Esophagus (tissue), 2 donors: ENCODE results near the gene IGF2. TPM values are rescaled to one million over a fixed set of nuclear protein-coding genes. Genes with fewer than 3 reads are reported as not detected.

Source experiments
- H3K27ac ChIP-seq, 2 donors: one replicate each; pipeline ENCODE4 v1.5.1; 2013; ENCODE audit warnings: low read depth in 2 of 2, mild to moderate bottlenecking in 2 of 2, inconsistent platforms in 1 of 2, low read length in 1 of 2, moderate library complexity in 1 of 2
- H3K27me3 ChIP-seq, 2 donors: one replicate each; pipeline ENCODE4 v1.6.1; 2013; ENCODE audit warnings: low read length in 2 of 2, control low read depth in 1 of 2, mild to moderate bottlenecking in 1 of 2; ENCODE audit not compliant: insufficient read depth in 2 of 2, control insufficient read depth in 1 of 2
- H3K36me3 ChIP-seq, 2 donors: one replicate each; pipeline ENCODE4 v1.6.1; 2013; ENCODE audit warnings: low read length in 1 of 2; ENCODE audit not compliant: control insufficient read depth in 2 of 2, insufficient read depth in 2 of 2
- H3K4me1 ChIP-seq, 2 donors: one replicate each; pipeline ENCODE4 v1.6.1; 2013; ENCODE audit warnings: low read length in 1 of 2; ENCODE audit not compliant: control insufficient read depth in 2 of 2, insufficient read depth in 2 of 2
- H3K4me3 ChIP-seq, 2 donors: one replicate each; pipeline ENCODE4 v1.5.1; 2013; ENCODE audit warnings: low read length in 2 of 2, mild to moderate bottlenecking in 2 of 2, low read depth in 1 of 2, moderate library complexity in 1 of 2
- H3K9me3 ChIP-seq, 2 donors: one replicate each; pipeline ENCODE4 v1.6.1; 2013; ENCODE audit warnings: mild to moderate bottlenecking in 2 of 2, low read depth in 1 of 2, low read length in 1 of 2, moderate library complexity in 1 of 2; ENCODE audit not compliant: control insufficient read depth in 2 of 2, insufficient read depth in 1 of 2
- WGBS, 2 donors: extraction: QIAGEN DNeasy Blood & Tissue Kit; methylation state at CpG; one replicate each; pipeline ENCODE4 v1.1.7; 2013; 5-methylcytosine and 5-hydroxymethylcytosine counted together
- polyA plus RNA-seq, 2 donors: library from polyadenylated mRNA; stranded (reverse); fragments of 200-250 nt; gene quantifications; one replicate each; pipeline ENCODE4 v1.2.3, GENCODE V29; 2013
- donor health status: healthy with polysubstance abuse.
- donor health status: Bipolar disorder and iron deficiency.

IGF2 gene
- polyA plus RNA-seq, 2 donors: 2.4 to 3.2 TPM

- no peak overlapping the region for H3K4me3 ChIP-seq
- no peaks in the 10 kb centered on the region for H3K36me3 ChIP-seq
- peaks cover 11 to 17% of the 10 kb centered on the region in 2 donors for H3K27me3 ChIP-seq
- WGBS, 2 donors: 32 to 44% methylated on average over 11 of the region's 11 CpGs
- H3K27ac ChIP-seq: no peak overlapping the region
- H3K9me3 ChIP-seq: no peaks in the 10 kb centered on the region
- H3K4me1 ChIP-seq: peaks cover 0 to 1% of the 10 kb centered on the region in 2 donors
Measured at GRCh38 chr11:2147391-2147790, 8.2 kb upstream of the IGF2 start.

GRCh38 chr11:2146051-2146450 lies 6.9 kb upstream of the IGF2 start:
- peaks cover 13 to 17% of the 10 kb centered on the region in 2 donors for H3K27me3 ChIP-seq
- no peaks in the 10 kb centered on the region for H3K36me3 ChIP-seq
- peaks cover 0 to 1% of the 10 kb centered on the region in 2 donors for H3K4me1 ChIP-seq
- no peaks in the 10 kb centered on the region for H3K9me3 ChIP-seq
- no peak overlapping the region for H3K4me3 ChIP-seq
- WGBS, 2 donors: 49 to 52% methylated on average over 19 of the region's 19 CpGs
- no peak overlapping the region for H3K27ac ChIP-seq

GRCh38 chr11:2144544-2145248 lies 5.5 kb upstream of the IGF2 start:
- Histone ChIP-seq H3K4me3 (no peak overlapping the region), H3K27me3 (peaks cover 15 to 27% of the 10 kb centered on the region in 2 donors), H3K36me3 (no peaks in the 10 kb centered on the region), H3K27ac (no peak overlapping the region), H3K4me1 (peaks cover 1 to 3% of the 10 kb centered on the region in 2 donors), H3K9me3 (no peaks in the 10 kb centered on the region)
- WGBS, 2 donors: 13 to 21% methylated on average over 17 to 18 of the region's 18 CpGs

- Histone ChIP-seq H3K4me1 (peaks cover 3% of the 10 kb centered on the region in 2 donors), H3K4me3 (no peak overlapping the region), H3K27me3 (peaks cover 15 to 30% of the 10 kb centered on the region in 2 donors), H3K9me3 (no peaks in the 10 kb centered on the region), H3K36me3 (no peaks in the 10 kb centered on the region), H3K27ac (no peak overlapping the region)
- 3% methylated on average over 66 to 72 of the region's 72 CpGs for WGBS, 2 donors
Measured at GRCh38 chr11:2143799-2144543, 4.8 kb upstream of the IGF2 start.

GRCh38 chr11:2143477-2143798 lies 4.2 kb upstream of the IGF2 start:
- no peak overlapping the region for H3K27ac ChIP-seq
- 12 to 17% methylated on average over 12 of the region's 12 CpGs for WGBS, 2 donors
- no peaks in the 10 kb centered on the region for H3K36me3 ChIP-seq
- peaks cover 3% of the 10 kb centered on the region in 2 donors for H3K4me1 ChIP-seq
- no peaks in the 10 kb centered on the region for H3K9me3 ChIP-seq
- no peak overlapping the region for H3K4me3 ChIP-seq
- H3K27me3 ChIP-seq: peaks cover 15 to 34% of the 10 kb centered on the region in 2 donors

GRCh38 chr11:2142762-2143202 lies 3.6 kb upstream of the IGF2 start:
- H3K9me3 ChIP-seq: no peaks in the 10 kb centered on the region
- H3K4me3 ChIP-seq: no peak overlapping the region
- peaks cover 15 to 35% of the 10 kb centered on the region in 2 donors for H3K27me3 ChIP-seq
- H3K4me1 ChIP-seq: peaks cover 2 to 3% of the 10 kb centered on the region in 2 donors
- WGBS, 2 donors: 14% methylated on average over 6 of the region's 6 CpGs
- no peaks in the 10 kb centered on the region for H3K36me3 ChIP-seq
- no peak overlapping the region for H3K27ac ChIP-seq

- no peak overlapping the region for H3K27ac ChIP-seq
- H3K9me3 ChIP-seq: no peaks in the 10 kb centered on the region
- H3K36me3 ChIP-seq: no peaks in the 10 kb centered on the region
- H3K4me3 ChIP-seq: no peak overlapping the region
- WGBS, 2 donors: 15% methylated on average over 5 of the region's 5 CpGs
- H3K4me1 ChIP-seq: peaks cover 2 to 3% of the 10 kb centered on the region in 2 donors
- H3K27me3 ChIP-seq: peaks cover 13 to 36% of the 10 kb centered on the region in 2 donors
Measured at GRCh38 chr11:2142300-2142759, 3.1 kb upstream of the IGF2 start.

GRCh38 chr11:2140411-2141400 lies 1.5 kb upstream of the IGF2 start:
- Histone ChIP-seq H3K27ac (no peak overlapping the region), H3K9me3 (no peaks in the 10 kb centered on the region), H3K27me3 (peaks cover 9 to 39% of the 10 kb centered on the region in 2 donors), H3K36me3 (no peaks in the 10 kb centered on the region), H3K4me1 (peaks cover 2 to 3% of the 10 kb centered on the region in 2 donors), H3K4me3 (no peak overlapping the region)
- 8 to 9% methylated on average over 98 to 102 of the region's 102 CpGs for WGBS, 2 donors
